ENCODE results near the gene MACROD1. TPM values are rescaled to one million over a fixed set of nuclear protein-coding genes. Genes with fewer than 3 reads are reported as not detected.

The MACROD1 gene
- total and polyA plus RNA-seq, 9 of the 15 experiments (the other 6 are each of a cell fraction or from before 2014, with no cell fraction given) = 1.1 to 60.0 (median 26.4) TPM

DNA sequence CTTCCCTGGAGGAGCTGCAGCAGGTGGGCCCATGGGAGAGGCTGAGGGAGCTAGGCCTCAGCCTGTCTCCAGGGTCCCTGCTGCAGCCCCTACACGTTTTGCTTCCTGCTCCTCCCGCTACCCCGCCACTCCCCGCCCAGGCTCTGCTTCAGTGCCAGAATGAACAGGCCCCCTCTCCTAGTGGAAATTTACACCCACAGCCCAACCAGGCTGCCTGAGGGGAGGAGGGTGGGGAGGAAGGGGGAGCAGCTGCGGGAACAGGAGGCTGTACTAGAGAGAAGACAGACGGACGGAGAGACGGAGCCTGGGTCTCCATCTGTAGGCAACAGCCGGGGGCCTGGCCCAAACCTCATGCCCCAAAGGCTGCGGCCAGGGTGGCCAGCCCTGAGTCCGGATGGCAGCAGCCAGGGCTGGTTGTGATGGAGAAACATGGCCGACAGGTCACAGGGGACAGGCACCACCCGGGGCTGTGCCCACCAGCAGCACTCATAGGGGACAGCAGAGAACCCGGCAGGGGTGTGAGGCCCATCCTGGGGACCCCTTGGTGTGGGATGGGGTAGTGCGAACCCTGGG lies 109.6 kb downstream of the MACROD1 start:
- no peak overlapping the region for H3K27ac ChIP-seq (ENCODE audit: extremely low read depth, low read depth, low read length)
- H4K20me1 ChIP-seq (replicated peaks; ENCODE audit: control insufficient read depth, insufficient read depth, low read length) = peaks cover 75% of the 10 kb centered on the region
- no TSS peak for BruUV-seq (replicated peaks)
- H3K9me1 ChIP-seq (ENCODE audit: control insufficient read depth, insufficient read depth, low read length) = peaks cover 5% of the 10 kb centered on the region
- H2AFZ ChIP-seq (ENCODE audit: low read depth, low read length) = no peak overlapping the region
- H3K36me3 ChIP-seq (ENCODE audit: control insufficient read depth, insufficient read depth, low read length) = no peaks in the 10 kb centered on the region
- ChIA-PET CTCF (ENCODE audit: low intra/inter-chr PET ratio) (no interaction called here), POLR2A (no interaction called here)
- no peak for DNase-seq (ENCODE audit: extremely low read depth in 1 of 4, low spot score in 3 of 4)
- no peak overlapping the region for H3K4me3 ChIP-seq
- no peak for ATAC-seq
- FAIRE-seq = no peak
- H3K27me3 ChIP-seq (ENCODE audit: control insufficient read depth in 2 of 2, insufficient read depth in 2 of 2, low read length in 2 of 2) = no peaks in the 10 kb centered on the region
- intact Hi-C loops (cut with micrococcal nuclease) (no loop called here), in situ Hi-C loops (cut with MboI) (no loop called here)
- no peaks in the 10 kb centered on the region for H3K9me3 ChIP-seq (replicated peaks; ENCODE audit: control insufficient read depth, insufficient read depth, low read depth, low read length)
- TF ChIP-seq ZNF324 (CRISPR knock-in tag; IDR thresholded peaks at IDR 0.05) (no peak), NCOR1 (IDR thresholded peaks at IDR 0.05) (no peak), GTF2A2 (tag; IDR thresholded peaks at IDR 0.05) (no peak), POLR2G (IDR thresholded peaks at IDR 0.05; ENCODE audit: low read depth, low read length) (0 out of 2 replicates have a peak, but pooled peaks have one; percentile 10), E4F1 (CRISPR knock-in tag; IDR thresholded peaks at IDR 0.05; ENCODE audit: borderline replicate concordance) (no peak), ZNF263 (CRISPR knock-in tag; IDR thresholded peaks at IDR 0.05; ENCODE audit: borderline replicate concordance) (peak; percentile 81)
- TF ChIP-seq, protein P1, sequence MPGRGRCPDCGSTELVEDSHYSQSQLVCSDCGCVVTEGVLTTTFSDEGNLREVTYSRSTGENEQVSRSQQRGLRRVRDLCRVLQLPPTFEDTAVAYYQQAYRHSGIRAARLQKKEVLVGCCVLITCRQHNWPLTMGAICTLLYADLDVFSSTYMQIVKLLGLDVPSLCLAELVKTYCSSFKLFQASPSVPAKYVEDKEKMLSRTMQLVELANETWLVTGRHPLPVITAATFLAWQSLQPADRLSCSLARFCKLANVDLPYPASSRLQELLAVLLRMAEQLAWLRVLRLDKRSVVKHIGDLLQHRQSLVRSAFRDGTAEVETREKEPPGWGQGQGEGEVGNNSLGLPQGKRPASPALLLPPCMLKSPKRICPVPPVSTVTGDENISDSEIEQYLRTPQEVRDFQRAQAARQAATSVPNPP (IDR thresholded peaks at IDR 0.05; ENCODE audit: borderline replicate concordance, insufficient read depth, insufficient read length) = no peak
- no peak overlapping the region for H3K4me2 ChIP-seq (ENCODE audit: insufficient read depth, low read length)
- peaks cover 7 to 54% of the 10 kb centered on the region in 2 experiments; a peak in 4 of 5 replicates for H3K4me1 ChIP-seq (replicated peaks in 1 of 2; ENCODE audit: control insufficient read depth in 2 of 2, insufficient read depth in 2 of 2, low read length in 2 of 2)
- WGBS (ENCODE audit: insufficient coverage, low coverage, missing lambda C conversion rate) = 54% methylated on average over 12 of the region's 15 CpGs
- H3K79me2 ChIP-seq (ENCODE audit: control insufficient read depth, insufficient read depth, low read length) = no peaks in the 10 kb centered on the region
- peak overlapping the region in 1 of 2 experiments; percentile 35; a peak in 1 of 4 replicates for H3K9ac ChIP-seq (ENCODE audit: insufficient read depth in 1 of 2, low read depth in 2 of 2, low read length in 2 of 2)
